Stimulated activated CD8-positive, alpha-beta memory T cell treated with anti-CD3 and anti-CD28 coated beads, Interleukin-15, amount 100 ng/mL, for 24 hours (primary cell): ENCODE measurements around the gene STK17B.

Experiments used
- DNase-seq: peaks from one replicate; pipeline ENCODE4 v3.0.0-alpha.2; 2020; ENCODE audit warnings: low read depth

STK17B gene

GRCh38 chr2:196183528-196184231 is 12.3 kb upstream of the STK17B start:
- no peak for DNase-seq

GRCh38 chr2:196183172-196183473 is 11.7 kb upstream of the STK17B start:
- no peak for DNase-seq

DNA sequence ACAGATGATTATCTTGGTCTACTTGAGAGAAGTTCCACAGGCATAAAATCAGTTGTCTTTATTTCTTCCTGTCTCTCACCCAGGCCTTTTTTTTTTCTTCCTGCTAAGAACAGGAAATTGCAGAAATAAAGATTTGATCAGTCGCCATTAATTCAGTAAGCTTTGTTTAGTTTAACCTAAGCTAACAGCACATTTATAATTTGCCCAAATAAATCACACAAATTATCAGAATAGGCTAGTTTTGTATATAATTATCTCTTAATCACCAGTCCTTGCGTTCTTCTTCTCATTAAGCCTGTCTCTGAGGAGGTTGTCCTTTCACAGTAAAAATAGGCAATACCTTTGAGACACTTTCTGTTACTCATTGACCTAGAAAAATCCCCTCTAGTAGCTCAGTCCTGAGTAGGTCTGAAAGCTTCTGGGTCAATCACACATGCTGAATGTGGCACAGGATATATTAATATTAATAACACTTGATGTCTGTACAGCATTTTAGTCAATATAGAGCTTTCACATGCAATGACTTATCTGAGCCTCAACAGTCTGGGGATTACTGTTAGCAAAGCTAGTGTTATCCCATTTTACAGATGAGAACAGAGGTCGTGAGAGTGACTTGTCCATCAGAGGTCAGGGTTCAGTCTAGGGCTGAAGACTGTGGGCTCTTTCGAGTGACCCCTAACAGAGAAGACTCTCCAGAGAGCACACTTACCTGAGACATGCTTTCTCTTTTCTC is 11.2 kb upstream of the STK17B start:
- DNase-seq = no peak

GRCh38 chr2:196181484-196181883 is 10.1 kb upstream of the STK17B start:
- no peak for DNase-seq

DNA sequence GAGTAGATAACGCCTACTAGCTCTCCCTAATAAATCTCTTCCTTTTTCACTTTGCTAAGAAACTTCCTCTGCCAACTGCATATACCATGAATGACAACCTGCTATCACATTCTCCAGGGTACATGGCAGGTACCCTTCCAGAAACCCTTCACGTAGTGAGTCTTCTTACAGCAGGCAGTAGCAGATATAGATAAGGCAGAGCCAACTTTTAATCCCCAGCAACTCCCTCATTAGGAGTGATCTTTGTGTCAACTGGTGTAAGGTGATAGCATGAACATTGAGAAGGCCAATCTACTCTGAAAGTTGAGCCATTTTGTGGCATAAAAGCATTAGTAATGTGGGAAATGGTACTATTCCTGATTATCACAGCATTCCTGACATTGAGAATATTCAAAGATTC is 5.7 kb upstream of the STK17B start:
- DNase-seq = no peak

- DNase-seq = no peak
Observed at GRCh38 chr2:196176142-196176738, 4.9 kb upstream of the STK17B start.

DNA sequence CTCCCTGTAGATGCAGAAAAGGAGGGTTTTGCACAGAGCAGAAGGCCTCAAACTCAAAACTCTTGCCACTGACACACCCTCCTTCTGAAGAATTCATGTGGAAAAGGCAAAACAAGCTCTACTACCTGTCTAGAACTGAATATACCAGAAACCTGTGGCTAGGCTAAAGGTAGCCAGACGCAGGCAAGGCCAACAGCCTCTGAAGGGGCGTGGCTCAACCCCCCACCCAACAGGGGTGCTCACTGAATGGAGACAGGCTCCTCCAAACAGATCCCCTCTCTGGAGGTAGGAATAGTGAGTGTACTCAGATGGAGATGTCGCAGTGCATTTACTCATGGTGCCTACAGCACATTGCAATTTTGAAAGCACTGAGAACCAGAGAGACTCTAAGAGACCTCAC is 3.0 kb upstream of the STK17B start:
- no peak for DNase-seq

DNA sequence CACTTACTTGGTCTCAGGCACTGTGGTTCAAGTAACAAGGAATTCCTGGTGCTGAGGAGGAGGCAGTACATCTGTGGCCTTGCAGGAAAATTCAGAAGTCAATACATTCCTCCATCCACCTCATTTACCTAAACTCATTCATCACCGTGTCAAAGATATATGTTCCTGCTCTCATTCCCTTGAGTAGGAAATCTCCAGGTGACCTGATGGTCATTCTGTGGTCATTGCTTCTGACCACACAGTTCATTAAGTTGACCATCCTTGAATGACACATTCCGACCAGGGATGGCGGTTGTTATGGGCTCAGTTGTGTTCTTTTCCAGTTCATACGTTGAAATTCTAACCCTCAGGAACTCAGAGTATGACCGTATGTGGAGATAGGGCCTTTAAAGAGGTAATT is 2.1 kb upstream of the STK17B start:
- DNase-seq = no peak

- no peak for DNase-seq
Observed at GRCh38 chr2:196172951-196173350, 1.6 kb upstream of the STK17B start.

DNA sequence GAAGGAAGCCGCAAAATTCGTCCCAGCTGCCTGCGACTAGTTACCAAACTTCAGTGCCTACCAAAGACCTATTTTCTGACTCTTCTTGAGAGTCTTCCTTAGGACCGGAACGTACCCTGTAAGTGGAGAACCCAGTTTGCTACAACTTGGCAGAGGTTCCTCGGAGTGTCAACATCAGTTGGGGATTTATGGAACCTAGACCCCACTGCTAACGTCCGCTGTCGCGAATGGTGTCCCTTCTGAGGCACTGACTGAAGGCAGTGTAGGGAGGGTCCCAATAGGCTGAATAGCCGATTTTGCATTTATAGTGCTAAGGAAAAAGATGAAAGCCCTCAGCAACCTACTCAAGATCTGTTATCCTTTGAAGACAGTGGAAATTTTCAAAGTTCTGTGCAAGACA is 568 bp upstream of the STK17B start:
- DNase-seq = no peak

DNA sequence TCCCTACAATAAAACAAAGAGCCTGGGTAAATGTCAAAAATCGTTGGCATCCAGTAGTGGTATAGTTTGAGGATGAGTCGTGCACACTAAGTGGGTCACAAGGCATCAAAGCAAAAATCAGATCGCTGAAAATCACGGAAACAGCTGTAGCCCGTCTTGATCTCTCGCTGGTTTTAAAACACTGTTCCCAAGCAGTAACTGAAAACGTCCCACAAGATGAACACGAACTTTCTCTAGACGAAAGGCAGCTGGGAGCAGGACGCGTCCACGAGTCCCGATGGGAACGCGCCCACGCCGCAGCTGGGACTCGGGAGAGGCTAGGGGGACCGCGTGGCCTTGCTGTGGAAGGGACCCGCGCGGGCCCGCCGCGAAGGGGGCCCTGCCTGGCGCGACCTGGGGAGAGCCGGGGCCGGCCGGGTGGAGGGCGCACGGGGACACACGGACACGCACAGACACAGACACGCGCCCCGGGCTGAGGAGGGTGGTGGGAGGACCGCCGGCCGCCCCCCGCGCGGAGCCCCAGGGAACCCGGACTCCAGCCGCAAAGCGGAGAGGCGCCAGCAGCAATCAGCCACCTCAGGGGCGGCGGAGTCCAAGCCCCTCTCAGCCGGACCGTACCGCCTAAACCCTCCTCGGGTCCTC is 651 bp downstream of the STK17B start:
- no peak for DNase-seq

DNA sequence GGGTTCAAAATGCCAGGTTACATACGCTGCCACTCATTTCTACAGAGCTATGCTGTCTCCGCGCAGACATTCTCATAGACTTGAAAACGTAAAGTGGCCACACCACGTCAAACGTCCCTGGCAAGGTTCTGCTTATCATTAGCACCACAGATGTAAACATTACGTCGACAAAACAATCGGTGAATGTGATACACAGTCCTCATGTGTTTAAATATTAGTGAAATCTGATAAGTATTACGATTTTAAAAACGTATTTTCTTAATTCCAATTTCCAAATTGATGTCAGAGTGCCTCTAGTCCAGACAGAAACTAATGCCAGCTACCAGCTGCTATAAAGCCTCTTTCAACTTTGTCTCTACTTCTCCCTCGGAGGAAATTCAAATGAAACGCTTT is 1.2 kb downstream of the STK17B start:
- no peak for DNase-seq

- no peak for DNase-seq
Observed at GRCh38 chr2:196169516-196169915, 1.9 kb downstream of the STK17B start.

GRCh38 chr2:196168181-196168580 is 3.2 kb downstream of the STK17B start:
- DNase-seq = no peak

GRCh38 chr2:196167666-196168065 is 3.7 kb downstream of the STK17B start:
- DNase-seq = no peak

GRCh38 chr2:196166876-196167275 is 4.5 kb downstream of the STK17B start:
- DNase-seq = no peak

DNA sequence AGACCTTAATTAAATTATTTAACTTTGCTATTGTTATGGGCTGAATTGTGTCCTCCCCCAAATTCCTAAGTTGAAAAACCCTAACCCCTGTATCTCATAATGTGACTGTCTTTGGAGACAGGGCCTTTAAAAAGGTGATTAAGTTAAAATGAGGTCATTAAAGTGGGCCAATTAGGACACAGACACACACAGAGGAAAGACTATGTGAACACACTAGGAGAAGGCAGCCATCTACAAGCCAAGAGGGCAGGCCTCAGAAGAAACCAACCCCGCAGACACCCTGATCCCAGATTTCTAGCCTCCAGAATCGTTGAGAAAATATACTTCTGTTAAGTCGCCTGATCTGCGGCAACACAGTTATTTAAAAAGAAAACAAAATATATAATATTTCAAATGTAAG is 6.4 kb downstream of the STK17B start:
- DNase-seq = no peak

DNA sequence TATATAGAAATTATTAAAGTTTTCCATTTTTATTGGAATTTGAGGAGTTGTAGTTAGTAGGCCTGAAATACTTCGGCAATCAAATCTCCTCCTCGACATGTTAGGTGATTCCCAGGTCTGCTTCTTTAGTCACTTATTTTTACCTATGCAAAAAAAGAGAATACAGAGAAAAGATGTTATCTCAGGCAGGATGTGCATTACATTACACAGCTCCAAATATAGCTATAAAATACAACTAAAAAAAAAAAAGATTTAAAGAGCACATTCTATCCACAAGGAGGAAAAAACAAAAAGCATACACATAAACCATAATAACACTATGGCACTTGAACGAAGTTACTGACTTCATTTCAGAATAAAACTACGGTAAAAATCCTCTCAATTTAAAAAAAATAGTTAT is 8.1 kb downstream of the STK17B start:
- no peak for DNase-seq

- no peak for DNase-seq
Observed at GRCh38 chr2:196162586-196163175, 8.7 kb downstream of the STK17B start.

DNA sequence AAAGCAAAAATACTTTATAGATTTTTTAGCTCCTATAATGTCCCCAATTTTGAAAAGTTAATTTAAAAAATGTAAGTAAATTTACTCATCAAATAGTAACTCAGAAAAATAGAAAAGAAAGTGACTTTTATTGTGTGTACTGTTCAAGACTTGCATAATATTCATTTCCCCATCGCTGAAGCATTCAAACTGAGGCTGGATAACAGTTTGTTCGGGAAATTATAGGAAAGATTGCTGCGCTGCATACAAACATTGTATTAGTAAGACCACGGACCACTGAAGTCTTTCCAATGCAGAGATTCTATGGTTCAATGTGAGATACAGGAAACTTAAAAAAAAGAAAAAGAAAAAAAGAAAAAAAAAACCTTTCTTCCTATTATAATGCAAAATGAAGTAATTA is 10.4 kb downstream of the STK17B start:
- DNase-seq = no peak

- no peak for DNase-seq
Observed at GRCh38 chr2:196160101-196160500, 11.3 kb downstream of the STK17B start.

- DNase-seq = no peak
Observed at GRCh38 chr2:196159221-196159892, 12.0 kb downstream of the STK17B start.
